SK-N-SH (cell line): ENCODE results near the gene PSIP1. TPM values are rescaled to one million over a fixed set of nuclear protein-coding genes. Genes with fewer than 3 reads are reported as not detected.

Source experiments
- CTCF ChIA-PET: fragments of 300-600, 350-600 bp; formaldehyde crosslinking; extraction: SDS; loops from one replicate; lab custom pipeline; 2021; lab: Yijun Ruan, JAX
- POLR2A ChIA-PET: fragments of 350-600 bp; sonication (Branson Sonifier 250); formaldehyde crosslinking; extraction: SDS; loops from one replicate; lab custom pipeline; 2020; ENCODE audit warnings: antibody characterized with exemption, inconsistent platforms; lab: Yijun Ruan, JAX
- DNase-seq: peaks from one replicate; pipeline ENCODE4 v3.0.0; 2012
- H2AFZ ChIP-seq: fragments of 200-600 bp; sonication (generic); 2 replicates; pipeline ENCODE4 v1.8.1; 2016; ENCODE audit warnings: antibody characterized with exemption, mild to moderate bottlenecking, low read depth
- H3F3A ChIP-seq: fragments of 200-600 bp; sonication (generic); replicated peaks from 2 replicates; pipeline ENCODE3; 2016; ENCODE audit warnings: antibody characterized with exemption, mild to moderate bottlenecking; ENCODE audit not compliant: insufficient read depth
- H3K27ac ChIP-seq, 2 experiments: fragments of 200-500 bp in 1 of 2; fragments of 200-600 bp in 1 of 2; sonication (Bioruptor generic) in 1 of 2; sonication (generic), shearing (Covaris generic) in 1 of 2; 2 replicates each; pipeline versions ENCODE4 v1.5.1 to v1.6.1; 2014 to 2016; ENCODE audit warnings: low read depth in 2 of 2, inconsistent platforms in 1 of 2, low read length in 1 of 2, mild to moderate bottlenecking in 1 of 2, mixed read lengths in 1 of 2
- H3K27me3 ChIP-seq: fragments of 200-600 bp; sonication (generic), shearing (Covaris generic); 2 replicates; pipeline ENCODE4 v1.6.1; 2016; ENCODE audit warnings: mixed run types; ENCODE audit not compliant: insufficient read depth
- H3K36me3 ChIP-seq, 2 experiments: fragments of 200-500 bp in 1 of 2; fragments of 200-600 bp in 1 of 2; sonication (Bioruptor generic) in 1 of 2; sonication (generic) in 1 of 2; replicated peaks in 1 of 2; 2 replicates each; pipeline versions ENCODE3 to v1.5.1; 2014 to 2016; ENCODE audit warnings: low read length in 1 of 2, mild to moderate bottlenecking in 1 of 2; ENCODE audit not compliant: insufficient read depth in 2 of 2, control insufficient read depth in 1 of 2
- H3K4me1 ChIP-seq, 2 experiments: fragments of 200-500 bp in 1 of 2; fragments of 200-600 bp in 1 of 2; sonication (Bioruptor generic) in 1 of 2; sonication (generic), shearing (Covaris generic) in 1 of 2; 2 replicates each; pipeline versions ENCODE4 v1.5.1 to v1.6.1; 2014 to 2016; ENCODE audit warnings: low read depth in 1 of 2, low read length in 1 of 2, mixed run types in 1 of 2; ENCODE audit not compliant: insufficient read depth in 2 of 2, control insufficient read depth in 1 of 2
- H3K4me2 ChIP-seq: fragments of 200-600 bp; sonication (generic), shearing (Covaris generic); 2 replicates; pipeline ENCODE4 v1.6.1; 2017; ENCODE audit warnings: mixed run types
- H3K4me3 ChIP-seq, 2 experiments: fragments of 200-500 bp in 1 of 2; fragments of 200-600 bp in 1 of 2; sonication (Bioruptor generic) in 1 of 2; sonication (generic), shearing (Covaris generic) in 1 of 2; 2 replicates each; pipeline versions ENCODE4 v1.5.1 to v1.8.1; 2014 to 2016; ENCODE audit warnings: low read depth in 2 of 2, inconsistent platforms in 1 of 2, low read length in 1 of 2, mild to moderate bottlenecking in 1 of 2, mixed read lengths in 1 of 2, moderate library complexity in 1 of 2
- H3K79me2 ChIP-seq: fragments of 200-600 bp; sonication (generic); 2 replicates; pipeline ENCODE4 v1.8.1; 2017; ENCODE audit warnings: mild to moderate bottlenecking; ENCODE audit not compliant: insufficient read depth
- H3K9ac ChIP-seq: fragments of 200-600 bp; sonication (generic); 2 replicates; pipeline ENCODE4 v1.6.1; 2017; ENCODE audit warnings: mixed run types
- H3K9me2 ChIP-seq: fragments of 200-600 bp; sonication (generic); 2 replicates; pipeline ENCODE4 v1.6.1; 2017; ENCODE audit warnings: mixed run types
- H3K9me3 ChIP-seq: fragments of 200-600 bp; sonication (generic); 2 replicates; pipeline ENCODE4 v1.6.1; 2017; ENCODE audit warnings: mixed run types, mild to moderate bottlenecking, moderate library complexity
- H4K20me1 ChIP-seq: fragments of 200-600 bp; sonication (generic); 2 replicates; pipeline ENCODE4 v1.6.1; 2017; ENCODE audit warnings: mild to moderate bottlenecking, mixed run types; ENCODE audit not compliant: insufficient read depth
- CHD2 ChIP-seq: fragments of 150-350 bp; IDR thresholded peaks from 2 replicates; pipeline ENCODE4 v1.6.1; 2018; ENCODE audit warnings: low read length; ENCODE audit not compliant: partially characterized antibody
- ELF1 ChIP-seq: IDR thresholded peaks from 2 replicates; pipeline ENCODE4 v1.4.0; 2012
- EZH2phosphoT487 ChIP-seq: fragments of 200-600 bp; sonication (generic); IDR thresholded peaks from 2 replicates; pipeline ENCODE4 v1.6.1; 2017; ENCODE audit warnings: low read depth, mixed run types, mild to moderate bottlenecking, antibody characterized with exemption, moderate library complexity, borderline replicate concordance
- FOSL2 ChIP-seq: IDR thresholded peaks from 2 replicates; pipeline ENCODE4 v1.4.0; 2012; ENCODE audit warnings: low read depth, mild to moderate bottlenecking, moderate library complexity, borderline replicate concordance
- GABPA ChIP-seq: IDR thresholded peaks from 2 replicates; pipeline ENCODE4 v1.4.0; 2012; ENCODE audit warnings: low read depth, mild to moderate bottlenecking
- IRF3 ChIP-seq: fragments of 150-350 bp; IDR thresholded peaks from 2 replicates; pipeline ENCODE4 v1.6.1; 2016; ENCODE audit warnings: mild to moderate bottlenecking, low read depth, low read length
- MEF2A ChIP-seq: IDR thresholded peaks from 2 replicates; pipeline ENCODE4 v1.4.0; 2012; ENCODE audit warnings: low read depth, borderline replicate concordance
- MXI1 ChIP-seq: IDR thresholded peaks from 2 replicates; pipeline ENCODE4 v1.6.1; 2012; ENCODE audit warnings: mild to moderate bottlenecking, low read depth, low read length, improper control_type of control experiment
- NRF1 ChIP-seq: IDR thresholded peaks from 2 replicates; pipeline ENCODE4 v1.6.1; 2012; ENCODE audit warnings: low read depth, mild to moderate bottlenecking, low read length
- PBX3 ChIP-seq: IDR thresholded peaks from 2 replicates; pipeline ENCODE4; 2012
- RAD21 ChIP-seq: IDR thresholded peaks from 2 replicates; pipeline ENCODE4 v1.6.1; 2012; ENCODE audit warnings: mild to moderate bottlenecking, low read length
- RCOR1 ChIP-seq: fragments of 150-350 bp; IDR thresholded peaks from 2 replicates; pipeline ENCODE4 v1.6.1; 2017; ENCODE audit warnings: antibody characterized with exemption, low read length
- SIN3A ChIP-seq: IDR thresholded peaks from 2 replicates; pipeline ENCODE4 v1.6.1; 2012; ENCODE audit warnings: low read depth, mild to moderate bottlenecking, low read length, moderate library complexity, borderline replicate concordance
- SMC3 ChIP-seq: IDR thresholded peaks from 2 replicates; pipeline ENCODE4 v1.6.1; 2012; ENCODE audit warnings: low read depth, low read length, improper control_type of control experiment
- TAF1 ChIP-seq: IDR thresholded peaks from 2 replicates; pipeline ENCODE4 v1.6.1; 2012; ENCODE audit warnings: low read depth, mild to moderate bottlenecking, low read length, moderate library complexity, borderline replicate concordance
- TCF12 ChIP-seq: IDR thresholded peaks from 2 replicates; pipeline ENCODE4 v1.4.0; 2012
- WGBS: methylation state at CpG from one replicate; pipeline ENCODE4 v1.1.6; 2017; ENCODE audit warnings: low lambda C conversion rate; 5-methylcytosine and 5-hydroxymethylcytosine counted together
- polyA plus RNA-seq, 3 experiments: library from polyadenylated mRNA; depleted of rRNA; stranded (reverse); fragments of >200 nt; gene quantifications; 2 replicates each; pipeline ENCODE4 v1.2.3, GENCODE V29; 2012
- TF ChIP-seq, protein P1 (sequence below): IDR thresholded peaks from 2 replicates; pipeline ENCODE4 v1.4.0; 2012; ENCODE audit warnings: low read depth
- TF ChIP-seq, protein P2 (sequence below): fragments of 200-600 bp; sonication (generic); IDR thresholded peaks from 2 replicates; pipeline ENCODE4 v1.6.1; 2017; ENCODE audit warnings: antibody characterized with exemption, mild to moderate bottlenecking, moderate library complexity
- TF ChIP-seq, protein P3 (sequence below): IDR thresholded peaks from 2 replicates; pipeline ENCODE4 v1.6.1; 2012; ENCODE audit warnings: mild to moderate bottlenecking, low read depth, low read length, moderate library complexity

The PSIP1 gene
- polyA plus RNA-seq, 1 of the 3 experiments (the other 2 are of a cell fraction) = 21.0 TPM

GRCh38 chr9:15521254-15521653, 10.5 kb upstream of the PSIP1 start:
- no peaks in the 10 kb centered on the region for H3K27me3 ChIP-seq
- ChIA-PET CTCF (no interaction called here), POLR2A (no interaction called here)
- no peak overlapping the region for H3K27ac ChIP-seq
- no peaks in the 10 kb centered on the region for H3K4me1 ChIP-seq
- H3K4me2 ChIP-seq = no peak overlapping the region
- H3K9me2 ChIP-seq = no peaks in the 10 kb centered on the region; the same call in 1 of the 2 replicates
- no peaks in the 10 kb centered on the region for H4K20me1 ChIP-seq
- no peaks in the 10 kb centered on the region for H3F3A ChIP-seq
- no peaks in the 10 kb centered on the region for H3K36me3 ChIP-seq
- TF ChIP-seq FOSL2 (no peak), RAD21 (no peak), MXI1 (no peak), MEF2A (no peak), SMC3 (no peak), SIN3A (no peak), EZH2phosphoT487 (no peak), NRF1 (no peak), GABPA (no peak), RCOR1 (no peak), TCF12 (no peak), IRF3 (no peak), CHD2 (no peak), ELF1 (no peak), TAF1 (no peak), PBX3 (no peak)
- TF ChIP-seq, protein P1, sequence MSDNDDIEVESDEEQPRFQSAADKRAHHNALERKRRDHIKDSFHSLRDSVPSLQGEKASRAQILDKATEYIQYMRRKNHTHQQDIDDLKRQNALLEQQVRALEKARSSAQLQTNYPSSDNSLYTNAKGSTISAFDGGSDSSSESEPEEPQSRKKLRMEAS = no peak
- TF ChIP-seq, protein P2, sequence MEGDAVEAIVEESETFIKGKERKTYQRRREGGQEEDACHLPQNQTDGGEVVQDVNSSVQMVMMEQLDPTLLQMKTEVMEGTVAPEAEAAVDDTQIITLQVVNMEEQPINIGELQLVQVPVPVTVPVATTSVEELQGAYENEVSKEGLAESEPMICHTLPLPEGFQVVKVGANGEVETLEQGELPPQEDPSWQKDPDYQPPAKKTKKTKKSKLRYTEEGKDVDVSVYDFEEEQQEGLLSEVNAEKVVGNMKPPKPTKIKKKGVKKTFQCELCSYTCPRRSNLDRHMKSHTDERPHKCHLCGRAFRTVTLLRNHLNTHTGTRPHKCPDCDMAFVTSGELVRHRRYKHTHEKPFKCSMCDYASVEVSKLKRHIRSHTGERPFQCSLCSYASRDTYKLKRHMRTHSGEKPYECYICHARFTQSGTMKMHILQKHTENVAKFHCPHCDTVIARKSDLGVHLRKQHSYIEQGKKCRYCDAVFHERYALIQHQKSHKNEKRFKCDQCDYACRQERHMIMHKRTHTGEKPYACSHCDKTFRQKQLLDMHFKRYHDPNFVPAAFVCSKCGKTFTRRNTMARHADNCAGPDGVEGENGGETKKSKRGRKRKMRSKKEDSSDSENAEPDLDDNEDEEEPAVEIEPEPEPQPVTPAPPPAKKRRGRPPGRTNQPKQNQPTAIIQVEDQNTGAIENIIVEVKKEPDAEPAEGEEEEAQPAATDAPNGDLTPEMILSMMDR = no peak
- TF ChIP-seq, protein P3, sequence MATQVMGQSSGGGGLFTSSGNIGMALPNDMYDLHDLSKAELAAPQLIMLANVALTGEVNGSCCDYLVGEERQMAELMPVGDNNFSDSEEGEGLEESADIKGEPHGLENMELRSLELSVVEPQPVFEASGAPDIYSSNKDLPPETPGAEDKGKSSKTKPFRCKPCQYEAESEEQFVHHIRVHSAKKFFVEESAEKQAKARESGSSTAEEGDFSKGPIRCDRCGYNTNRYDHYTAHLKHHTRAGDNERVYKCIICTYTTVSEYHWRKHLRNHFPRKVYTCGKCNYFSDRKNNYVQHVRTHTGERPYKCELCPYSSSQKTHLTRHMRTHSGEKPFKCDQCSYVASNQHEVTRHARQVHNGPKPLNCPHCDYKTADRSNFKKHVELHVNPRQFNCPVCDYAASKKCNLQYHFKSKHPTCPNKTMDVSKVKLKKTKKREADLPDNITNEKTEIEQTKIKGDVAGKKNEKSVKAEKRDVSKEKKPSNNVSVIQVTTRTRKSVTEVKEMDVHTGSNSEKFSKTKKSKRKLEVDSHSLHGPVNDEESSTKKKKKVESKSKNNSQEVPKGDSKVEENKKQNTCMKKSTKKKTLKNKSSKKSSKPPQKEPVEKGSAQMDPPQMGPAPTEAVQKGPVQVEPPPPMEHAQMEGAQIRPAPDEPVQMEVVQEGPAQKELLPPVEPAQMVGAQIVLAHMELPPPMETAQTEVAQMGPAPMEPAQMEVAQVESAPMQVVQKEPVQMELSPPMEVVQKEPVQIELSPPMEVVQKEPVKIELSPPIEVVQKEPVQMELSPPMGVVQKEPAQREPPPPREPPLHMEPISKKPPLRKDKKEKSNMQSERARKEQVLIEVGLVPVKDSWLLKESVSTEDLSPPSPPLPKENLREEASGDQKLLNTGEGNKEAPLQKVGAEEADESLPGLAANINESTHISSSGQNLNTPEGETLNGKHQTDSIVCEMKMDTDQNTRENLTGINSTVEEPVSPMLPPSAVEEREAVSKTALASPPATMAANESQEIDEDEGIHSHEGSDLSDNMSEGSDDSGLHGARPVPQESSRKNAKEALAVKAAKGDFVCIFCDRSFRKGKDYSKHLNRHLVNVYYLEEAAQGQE = no peak
- WGBS = 83% methylated on average over 8 of the region's 8 CpGs
- H3K9me3 ChIP-seq = no peaks in the 10 kb centered on the region
- no peaks in the 10 kb centered on the region for H3K79me2 ChIP-seq
- H3K9ac ChIP-seq = no peak overlapping the region
- no peak overlapping the region for H3K4me3 ChIP-seq
- no peak for DNase-seq
- no peak overlapping the region; the same call in 1 of the 2 replicates for H2AFZ ChIP-seq
